ENCODE measurements around the gene FOXI3. TPM values are rescaled to one million over a fixed set of nuclear protein-coding genes. Genes with fewer than 3 reads are reported as not detected.

Gene FOXI3
- total RNA-seq (not detected in 2 replicates), polyA plus RNA-seq (not detected in 2 replicates)

DNA sequence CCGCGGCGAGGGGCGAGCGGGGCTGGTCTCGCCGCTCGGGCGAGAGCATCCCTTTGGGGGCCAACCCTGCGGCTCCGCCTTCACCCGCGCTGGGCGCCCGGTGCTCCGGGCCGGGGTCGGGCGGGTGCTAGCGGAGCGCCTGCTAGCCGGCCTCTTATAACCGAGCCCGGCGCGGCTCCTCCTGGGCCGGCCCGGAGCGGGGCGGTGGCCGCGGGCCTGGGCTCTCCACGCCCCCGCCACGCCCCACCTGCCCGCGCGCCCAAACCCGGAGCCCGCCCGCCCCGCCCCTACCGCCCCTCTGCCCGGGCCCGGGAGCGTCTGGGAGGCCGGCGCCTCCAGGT is at the start of gene FOXI3:
Gene FOXI3, minus strand, starts transcription at position 129 of the 341 bp plus-strand sequence. CDS start 158 bp downstream, outside the sequence.
- Histone ChIP-seq H3K4me3 (peak within 1 kb of the TSS; percentile 50), H3K4me1 (ENCODE audit: low read depth) (no peaks in the 10 kb centered on the region), H3K36me3 (no peaks in the 10 kb centered on the region), H3K27me3 (peaks cover 64% of the 10 kb centered on the region), H3K27ac (no peak within 1 kb of the TSS), H3K9me3 (ENCODE audit: low read depth) (no peaks in the 10 kb centered on the region)
- DNase-seq (ENCODE audit: low read depth in 1 of 2, low spot score in 1 of 2), result peak in 1 of 2 donors; percentile 29
- TF ChIP-seq, protein P1, sequence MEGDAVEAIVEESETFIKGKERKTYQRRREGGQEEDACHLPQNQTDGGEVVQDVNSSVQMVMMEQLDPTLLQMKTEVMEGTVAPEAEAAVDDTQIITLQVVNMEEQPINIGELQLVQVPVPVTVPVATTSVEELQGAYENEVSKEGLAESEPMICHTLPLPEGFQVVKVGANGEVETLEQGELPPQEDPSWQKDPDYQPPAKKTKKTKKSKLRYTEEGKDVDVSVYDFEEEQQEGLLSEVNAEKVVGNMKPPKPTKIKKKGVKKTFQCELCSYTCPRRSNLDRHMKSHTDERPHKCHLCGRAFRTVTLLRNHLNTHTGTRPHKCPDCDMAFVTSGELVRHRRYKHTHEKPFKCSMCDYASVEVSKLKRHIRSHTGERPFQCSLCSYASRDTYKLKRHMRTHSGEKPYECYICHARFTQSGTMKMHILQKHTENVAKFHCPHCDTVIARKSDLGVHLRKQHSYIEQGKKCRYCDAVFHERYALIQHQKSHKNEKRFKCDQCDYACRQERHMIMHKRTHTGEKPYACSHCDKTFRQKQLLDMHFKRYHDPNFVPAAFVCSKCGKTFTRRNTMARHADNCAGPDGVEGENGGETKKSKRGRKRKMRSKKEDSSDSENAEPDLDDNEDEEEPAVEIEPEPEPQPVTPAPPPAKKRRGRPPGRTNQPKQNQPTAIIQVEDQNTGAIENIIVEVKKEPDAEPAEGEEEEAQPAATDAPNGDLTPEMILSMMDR (IDR thresholded peaks at IDR 0.05; ENCODE audit: low read depth, low read length), result no peak

DNA sequence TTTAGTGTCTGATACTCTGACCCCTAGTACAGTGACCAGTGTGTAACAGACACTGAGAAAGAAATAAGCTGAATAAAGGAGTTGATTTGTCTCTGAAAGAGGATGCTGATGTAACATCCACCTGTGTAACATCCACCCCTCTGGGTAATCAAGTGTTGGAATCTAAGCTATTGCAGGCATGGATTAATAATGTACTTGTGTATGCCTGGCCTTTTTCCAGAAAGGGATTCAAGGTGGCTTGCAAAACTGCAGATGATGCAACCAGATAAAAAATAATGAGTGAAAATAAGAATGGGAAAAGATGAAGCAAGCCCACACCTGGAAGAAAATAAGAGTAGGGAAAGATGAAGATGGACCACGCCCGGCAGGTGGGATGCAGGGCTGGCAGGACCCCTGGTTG is 48.2 kb upstream of the FOXI3 start:
- H3K9me3 ChIP-seq (ENCODE audit: low read depth), result no peaks in the 10 kb centered on the region
- DNase-seq (ENCODE audit: low read depth in 1 of 2, low spot score in 1 of 2), result no peak
- TF ChIP-seq, protein P1 (IDR thresholded peaks at IDR 0.05; ENCODE audit: low read depth, low read length), result no peak
- H3K4me1 ChIP-seq (ENCODE audit: low read depth), result no peaks in the 10 kb centered on the region
- H3K27ac ChIP-seq, result no peak overlapping the region
- no peaks in the 10 kb centered on the region for H3K36me3 ChIP-seq
- no peak overlapping the region for H3K4me3 ChIP-seq
- H3K27me3 ChIP-seq, result no peaks in the 10 kb centered on the region

DNA sequence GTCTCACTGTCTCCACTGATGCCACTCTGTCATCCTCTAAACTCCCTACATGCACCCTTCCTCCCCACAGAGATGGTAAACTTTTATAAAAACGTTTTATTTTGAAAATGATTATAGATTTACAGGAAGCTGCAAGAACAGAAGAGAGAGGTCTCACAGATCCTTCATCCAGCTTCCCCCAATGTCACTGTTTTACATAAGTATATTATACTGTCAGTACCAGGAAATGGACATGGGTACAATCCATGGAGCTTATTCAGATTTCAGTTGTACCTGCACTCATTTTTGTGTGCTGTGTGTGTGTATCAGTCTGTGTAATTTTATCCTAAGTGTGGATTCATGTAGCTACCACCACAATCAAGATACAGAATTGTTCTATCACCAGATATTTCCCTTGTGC is 46.7 kb upstream of the FOXI3 start:
- Histone ChIP-seq H3K4me1 (ENCODE audit: low read depth) (no peaks in the 10 kb centered on the region), H3K36me3 (no peaks in the 10 kb centered on the region), H3K27me3 (no peaks in the 10 kb centered on the region), H3K4me3 (no peak overlapping the region), H3K27ac (no peak overlapping the region), H3K9me3 (ENCODE audit: low read depth) (no peaks in the 10 kb centered on the region)
- TF ChIP-seq, protein P1 (IDR thresholded peaks at IDR 0.05; ENCODE audit: low read depth, low read length), result no peak
- DNase-seq (ENCODE audit: low read depth in 1 of 2, low spot score in 1 of 2), result no peak

DNA sequence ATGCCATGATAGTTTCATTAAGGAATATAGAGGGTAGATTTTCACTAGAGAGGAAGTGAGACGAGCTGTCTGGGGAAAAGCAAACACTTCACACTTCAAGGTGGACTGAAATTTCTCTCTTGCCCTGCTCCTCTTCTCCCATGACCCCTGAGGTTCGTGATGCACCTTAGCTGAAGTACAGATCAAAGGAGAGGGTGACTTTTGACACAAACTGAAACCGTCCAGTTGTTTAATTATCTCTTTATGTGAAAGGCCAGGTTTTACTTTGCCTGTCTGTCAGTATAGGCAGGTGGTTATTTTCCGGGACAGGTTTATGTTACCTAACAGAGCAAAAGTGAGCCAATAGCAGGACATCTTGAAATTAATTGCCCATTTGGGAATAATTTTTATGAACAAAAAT is 41.0 kb upstream of the FOXI3 start:
- TF ChIP-seq, protein P1 (IDR thresholded peaks at IDR 0.05; ENCODE audit: low read depth, low read length), result no peak
- Histone ChIP-seq H3K4me1 (ENCODE audit: low read depth) (no peaks in the 10 kb centered on the region), H3K27ac (no peak overlapping the region), H3K36me3 (no peaks in the 10 kb centered on the region), H3K4me3 (no peak overlapping the region), H3K27me3 (no peaks in the 10 kb centered on the region), H3K9me3 (ENCODE audit: low read depth) (no peaks in the 10 kb centered on the region)
- no peak for DNase-seq (ENCODE audit: low read depth in 1 of 2, low spot score in 1 of 2)

DNA sequence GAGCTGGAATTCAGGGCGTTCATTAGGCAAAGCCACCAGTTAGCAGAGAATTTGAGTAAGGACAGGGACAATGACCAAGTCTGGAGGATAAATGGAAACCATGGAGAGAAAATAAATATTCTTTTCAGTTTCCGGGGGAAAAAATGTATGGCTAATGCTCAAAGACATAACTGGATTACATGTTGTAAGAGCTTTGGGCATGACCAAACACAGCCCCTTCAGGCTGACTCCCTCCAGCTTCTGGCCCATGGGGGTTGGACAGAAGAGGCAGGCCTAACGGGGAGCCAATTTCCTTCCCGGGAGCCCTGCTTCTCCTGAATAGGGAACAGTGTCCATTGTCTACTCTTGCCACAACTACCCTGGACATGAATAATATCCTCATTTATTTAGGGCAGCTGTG is 39.5 kb upstream of the FOXI3 start:
- TF ChIP-seq, protein P1 (IDR thresholded peaks at IDR 0.05; ENCODE audit: low read depth, low read length), result no peak
- Histone ChIP-seq H3K36me3 (no peaks in the 10 kb centered on the region), H3K9me3 (ENCODE audit: low read depth) (no peaks in the 10 kb centered on the region), H3K27ac (no peak overlapping the region), H3K27me3 (no peaks in the 10 kb centered on the region), H3K4me3 (no peak overlapping the region), H3K4me1 (ENCODE audit: low read depth) (no peaks in the 10 kb centered on the region)
- DNase-seq (ENCODE audit: low read depth in 1 of 2, low spot score in 1 of 2), result no peak

DNA sequence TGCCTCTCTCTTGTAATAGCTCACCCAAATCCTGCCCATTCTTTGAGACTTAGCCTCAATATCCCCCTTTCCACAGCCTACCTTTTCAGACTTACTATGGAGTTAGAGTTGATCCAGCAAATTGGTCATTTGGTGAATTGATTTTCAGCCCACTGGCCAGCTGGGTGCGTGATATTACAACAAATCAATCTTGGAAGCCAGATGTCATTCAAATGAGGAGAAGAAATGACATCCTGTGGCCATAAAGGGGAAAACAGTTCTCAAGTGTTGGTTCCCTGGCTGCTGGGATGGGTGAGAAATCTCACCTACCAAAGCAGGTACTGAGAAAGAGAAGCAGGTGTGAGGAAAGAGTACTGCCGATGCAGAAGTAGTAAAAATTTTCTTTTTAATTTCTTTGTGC is 36.7 kb upstream of the FOXI3 start:
- H3K4me1 ChIP-seq (ENCODE audit: low read depth), result no peaks in the 10 kb centered on the region
- H3K9me3 ChIP-seq (ENCODE audit: low read depth), result no peaks in the 10 kb centered on the region
- no peak overlapping the region for H3K27ac ChIP-seq
- no peak for DNase-seq (ENCODE audit: low read depth in 1 of 2, low spot score in 1 of 2)
- H3K36me3 ChIP-seq, result no peaks in the 10 kb centered on the region
- no peaks in the 10 kb centered on the region for H3K27me3 ChIP-seq
- H3K4me3 ChIP-seq, result no peak overlapping the region
- TF ChIP-seq, protein P1 (IDR thresholded peaks at IDR 0.05; ENCODE audit: low read depth, low read length), result no peak

Data from cardiac muscle cell (in vitro differentiated cells and primary cell).